Panc1 (cell line): Measurements from ENCODE around the gene RAI1.

Source experiments
- CTCF ChIP-seq: fragments of 450-650 bp; IDR thresholded peaks from 2 replicates; pipeline ENCODE4 v1.5.1; 2017; ENCODE audit warnings: mild to moderate bottlenecking
- POLR2AphosphoS5 ChIP-seq: IDR thresholded peaks from 2 replicates; pipeline ENCODE4 v1.6.1; 2012; ENCODE audit warnings: mild to moderate bottlenecking, low read depth, low read length, moderate library complexity
- REST ChIP-seq, 2 experiments: IDR thresholded peaks; 2 replicates each; pipeline ENCODE4 v1.6.1; 2011 to 2012; ENCODE audit warnings: low read depth in 2 of 2, control low read depth in 1 of 2, low read length in 1 of 2, mild to moderate bottlenecking in 1 of 2, moderate library complexity in 1 of 2; ENCODE audit not compliant: insufficient read depth in 1 of 2
- SIN3A ChIP-seq: IDR thresholded peaks from 2 replicates; pipeline ENCODE4 v1.6.1; 2012; ENCODE audit warnings: low read depth, mild to moderate bottlenecking, low read length, moderate library complexity, borderline replicate concordance; ENCODE audit not compliant: insufficient read depth
- TCF7L2 ChIP-seq: IDR thresholded peaks from 2 replicates; pipeline ENCODE4 v1.6.1; 2011; ENCODE audit warnings: mild to moderate bottlenecking, low read depth, low read length, inconsistent platforms

- TF ChIP-seq POLR2AphosphoS5 (no peak), CTCF (no peak), SIN3A (no peak), REST (IDR thresholded peaks at IDR 0.05; ENCODE audit: insufficient read depth in 1 of 2, low read depth in 2 of 2, low read length in 1 of 2) (no peak), TCF7L2 (no peak)
Measured at GRCh38 chr17:17770632-17771044, 89.4 kb downstream of the RAI1 start.
